ENCODE results near the gene FBN2. TPM values are rescaled to one million over a fixed set of nuclear protein-coding genes. Genes with fewer than 3 reads are reported as not detected.

FBN2 gene
- total RNA-seq, 1 experiment from 2014 or later: 0.08 TPM

DNA sequence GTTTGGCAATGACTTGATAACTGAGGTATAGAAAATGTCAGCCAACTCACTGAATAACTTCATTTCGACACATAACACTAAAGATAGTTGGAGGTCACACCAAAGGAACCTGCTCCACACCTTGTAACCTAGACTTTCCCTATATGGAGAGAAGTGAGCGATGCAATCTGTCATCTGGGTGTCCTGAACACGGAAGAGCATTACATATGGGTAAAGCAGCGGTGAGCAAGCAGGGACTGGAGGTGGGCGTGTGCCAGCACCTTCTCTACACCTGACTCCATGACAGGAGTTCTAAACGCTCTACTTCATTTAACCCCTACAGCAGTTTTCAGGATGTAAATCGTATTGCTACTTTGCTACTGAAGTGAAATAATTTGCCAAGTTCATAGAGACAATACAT, 301.7 kb downstream of the FBN2 start:
- Histone ChIP-seq H3K36me3 (ENCODE audit: control insufficient read depth, insufficient read depth, low read length) (no peaks in the 10 kb centered on the region), H3K27me3 (ENCODE audit: control insufficient read depth, insufficient read depth, low read length) (no peaks in the 10 kb centered on the region), H3K9me3 (ENCODE audit: control insufficient read depth, insufficient read depth, low read depth, low read length) (no peaks in the 10 kb centered on the region), H3K27ac (ENCODE audit: low read length) (no peak overlapping the region), H3K4me1 (ENCODE audit: control insufficient read depth, insufficient read depth, low read length) (no peaks in the 10 kb centered on the region), H3K4me3 (ENCODE audit: low read depth in 2 of 2, low read length in 2 of 2) (no peak overlapping the region)
- CTCF ChIA-PET: no interaction called here
- TF ChIP-seq, protein P1, sequence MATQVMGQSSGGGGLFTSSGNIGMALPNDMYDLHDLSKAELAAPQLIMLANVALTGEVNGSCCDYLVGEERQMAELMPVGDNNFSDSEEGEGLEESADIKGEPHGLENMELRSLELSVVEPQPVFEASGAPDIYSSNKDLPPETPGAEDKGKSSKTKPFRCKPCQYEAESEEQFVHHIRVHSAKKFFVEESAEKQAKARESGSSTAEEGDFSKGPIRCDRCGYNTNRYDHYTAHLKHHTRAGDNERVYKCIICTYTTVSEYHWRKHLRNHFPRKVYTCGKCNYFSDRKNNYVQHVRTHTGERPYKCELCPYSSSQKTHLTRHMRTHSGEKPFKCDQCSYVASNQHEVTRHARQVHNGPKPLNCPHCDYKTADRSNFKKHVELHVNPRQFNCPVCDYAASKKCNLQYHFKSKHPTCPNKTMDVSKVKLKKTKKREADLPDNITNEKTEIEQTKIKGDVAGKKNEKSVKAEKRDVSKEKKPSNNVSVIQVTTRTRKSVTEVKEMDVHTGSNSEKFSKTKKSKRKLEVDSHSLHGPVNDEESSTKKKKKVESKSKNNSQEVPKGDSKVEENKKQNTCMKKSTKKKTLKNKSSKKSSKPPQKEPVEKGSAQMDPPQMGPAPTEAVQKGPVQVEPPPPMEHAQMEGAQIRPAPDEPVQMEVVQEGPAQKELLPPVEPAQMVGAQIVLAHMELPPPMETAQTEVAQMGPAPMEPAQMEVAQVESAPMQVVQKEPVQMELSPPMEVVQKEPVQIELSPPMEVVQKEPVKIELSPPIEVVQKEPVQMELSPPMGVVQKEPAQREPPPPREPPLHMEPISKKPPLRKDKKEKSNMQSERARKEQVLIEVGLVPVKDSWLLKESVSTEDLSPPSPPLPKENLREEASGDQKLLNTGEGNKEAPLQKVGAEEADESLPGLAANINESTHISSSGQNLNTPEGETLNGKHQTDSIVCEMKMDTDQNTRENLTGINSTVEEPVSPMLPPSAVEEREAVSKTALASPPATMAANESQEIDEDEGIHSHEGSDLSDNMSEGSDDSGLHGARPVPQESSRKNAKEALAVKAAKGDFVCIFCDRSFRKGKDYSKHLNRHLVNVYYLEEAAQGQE (IDR thresholded peaks at IDR 0.05; ENCODE audit: insufficient read depth in 1 of 2, low read depth in 2 of 2, low read length in 1 of 2): no peak
- no peak for TF ChIP-seq TCF7L2 (IDR thresholded peaks at IDR 0.05; ENCODE audit: low read depth, low read length)
- intact Hi-C loops (cut with micrococcal nuclease; ENCODE audit: unreplicated experiment) (no loop called here), in situ Hi-C loops (cut with HindIII; ENCODE audit: low pct_unique_long_range_greater_than_20kb, low sequenced_read_pairs) (no loop called here)
- DNase-seq (ENCODE audit: low read depth, low spot score): no peak
- POLR2A ChIA-PET: no interaction called here
- ATAC-seq: no peak
- no TSS peak for BruUV-seq (replicated peaks)

DNA sequence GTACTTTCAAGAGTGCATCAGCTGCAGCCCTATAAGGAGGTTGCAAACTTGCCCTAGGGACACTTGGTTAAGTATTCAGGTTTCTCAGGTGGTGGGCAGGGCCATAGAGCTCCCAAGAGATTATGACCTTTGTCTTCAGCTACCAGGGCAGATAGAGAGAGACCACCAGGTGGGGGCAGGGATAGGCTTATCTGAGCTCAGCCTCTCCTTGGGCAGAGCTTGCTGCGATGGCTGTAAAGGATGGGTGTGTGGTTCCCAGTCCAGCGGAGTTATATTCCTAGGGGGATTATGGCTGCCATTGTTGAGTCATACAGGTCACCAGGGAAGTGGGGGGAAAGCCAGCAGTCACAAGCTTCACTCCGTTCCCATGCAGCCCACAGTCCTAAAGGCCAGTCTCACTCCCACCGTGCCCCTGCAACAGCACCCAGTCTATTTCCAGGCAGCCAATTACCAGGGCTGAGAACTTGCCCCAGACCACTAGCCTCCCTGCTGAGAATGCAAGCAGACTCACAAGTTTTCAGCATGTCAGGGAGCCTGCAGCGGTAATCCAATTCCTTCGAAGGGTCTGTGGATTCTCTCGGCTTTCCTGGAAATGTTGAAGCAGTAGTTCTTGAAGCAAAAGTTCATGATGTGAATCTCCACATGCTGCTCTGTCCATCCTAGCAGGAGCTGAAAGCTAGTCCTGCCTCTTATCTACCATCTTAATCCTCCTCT, 303.0 kb downstream of the FBN2 start:
- no peak for DNase-seq (ENCODE audit: low read depth, low spot score)
- no peaks in the 10 kb centered on the region for H3K27me3 ChIP-seq (ENCODE audit: control insufficient read depth, insufficient read depth, low read length)
- intact Hi-C loops (cut with micrococcal nuclease; ENCODE audit: unreplicated experiment): no loop called here
- no peaks in the 10 kb centered on the region for H3K9me3 ChIP-seq (ENCODE audit: control insufficient read depth, insufficient read depth, low read depth, low read length)
- in situ Hi-C loops (cut with HindIII; ENCODE audit: low pct_unique_long_range_greater_than_20kb, low sequenced_read_pairs): no loop called here
- ChIA-PET CTCF (no interaction called here), POLR2A (no interaction called here)
- no TSS peak for BruUV-seq (replicated peaks)
- no peak overlapping the region for H3K4me3 ChIP-seq (ENCODE audit: low read depth in 2 of 2, low read length in 2 of 2)
- no peaks in the 10 kb centered on the region for H3K4me1 ChIP-seq (ENCODE audit: control insufficient read depth, insufficient read depth, low read length)
- TF ChIP-seq CTCF (IDR thresholded peaks at IDR 0.05): no peak
- no peak for TF ChIP-seq TCF7L2 (IDR thresholded peaks at IDR 0.05; ENCODE audit: low read depth, low read length)
- TF ChIP-seq POLR2AphosphoS5 (IDR thresholded peaks at IDR 0.05; ENCODE audit: low read depth, low read length): no peak
- TF ChIP-seq, protein P1 (IDR thresholded peaks at IDR 0.05; ENCODE audit: insufficient read depth in 1 of 2, low read depth in 2 of 2, low read length in 1 of 2): no peak
- TF ChIP-seq SIN3A (IDR thresholded peaks at IDR 0.05; ENCODE audit: borderline replicate concordance, insufficient read depth, low read depth, low read length): no peak
- no peak for ATAC-seq
- no peak overlapping the region for H3K27ac ChIP-seq (ENCODE audit: low read length)
- no peaks in the 10 kb centered on the region for H3K36me3 ChIP-seq (ENCODE audit: control insufficient read depth, insufficient read depth, low read length)
